CD4-positive, alpha-beta T cell (primary cell): ENCODE results near the gene IL17RE. TPM values are rescaled to one million over a fixed set of nuclear protein-coding genes. Genes with fewer than 3 reads are reported as not detected.
"Not testable (repeated sequence)": the region's sequence is repeated elsewhere in the genome, so short reads cannot be mapped to it uniquely, and the experiment has no call there.

Source experiments
- ATAC-seq: fragments of 200-7000 bp; cut with Tn5 transposase; one replicate; pipeline ENCODE4 v1.10.0; 2022; ENCODE audit warnings: mild to moderate bottlenecking; ENCODE audit not compliant: poor library complexity
- CTCF ChIA-PET: fragments of 350-600 bp; sonication (Branson Sonifier 250); formaldehyde crosslinking; loops from one replicate; lab custom pipeline; 2021; ENCODE audit warnings: antibody characterized with exemption, inconsistent platforms; lab: Charles Lee
- POLR2A ChIA-PET: fragments of 350-600 bp; sonication (Branson Sonifier 250); formaldehyde crosslinking; loops from one replicate; lab custom pipeline; 2021; ENCODE audit warnings: antibody characterized with exemption, inconsistent platforms; lab: Charles Lee
- DNase-seq, 14 experiments: peaks; one replicate each; pipeline ENCODE4 v3.0.0-alpha.2; 2013 to 2020; ENCODE audit warnings: mixed read lengths in 2 of 14
- H3K27ac ChIP-seq, 2 donors: one replicate each; pipeline versions ENCODE4 v1.5.1 to v1.7.0; 2013; ENCODE audit warnings: low read length in 2 of 2, low read depth in 1 of 2, mild to moderate bottlenecking in 1 of 2
- H3K27me3 ChIP-seq, 2 experiments: 1 replicate in 1 of 2; 2 replicates in 1 of 2; pipeline versions ENCODE4 v1.6.1 to v1.7.0; 2013; ENCODE audit warnings: low read length in 2 of 2, control low read depth in 1 of 2, mild to moderate bottlenecking in 1 of 2, moderate library complexity in 1 of 2; ENCODE audit not compliant: insufficient read depth in 2 of 2, control insufficient read depth in 1 of 2
- H3K36me3 ChIP-seq: one replicate; pipeline ENCODE4 v1.6.1; 2013; ENCODE audit warnings: low read length, control low read depth; ENCODE audit not compliant: insufficient read depth
- H3K4me1 ChIP-seq: one replicate; pipeline ENCODE4 v1.6.1; 2013; ENCODE audit warnings: low read length, control low read depth; ENCODE audit not compliant: insufficient read depth
- H3K4me3 ChIP-seq: one replicate; pipeline ENCODE4 v1.5.1; 2013; ENCODE audit warnings: mild to moderate bottlenecking, low read length, moderate library complexity
- H3K9me3 ChIP-seq, 2 experiments: 1 replicate in 1 of 2; 2 replicates in 1 of 2; pipeline versions ENCODE4 v1.6.1 to v1.7.0; 2013; ENCODE audit warnings: low read length in 2 of 2, mild to moderate bottlenecking in 2 of 2, control low read depth in 1 of 2, moderate library complexity in 1 of 2; ENCODE audit not compliant: control insufficient read depth in 1 of 2, insufficient read depth in 1 of 2
- H3K27ac Mint-ChIP-seq: one replicate; pipeline ENCODE4 v1.8.0; 2020; ENCODE audit warnings: mixed read lengths
- H3K27me3 Mint-ChIP-seq: one replicate; pipeline ENCODE4 v1.8.0; 2021; ENCODE audit warnings: mixed read lengths
- H3K36me3 Mint-ChIP-seq: one replicate; pipeline ENCODE4 v1.8.0; 2021; ENCODE audit warnings: low read depth, mixed read lengths
- H3K4me1 Mint-ChIP-seq: one replicate; pipeline ENCODE4 v1.8.0; 2021; ENCODE audit warnings: low read depth, mixed read lengths
- H3K4me3 Mint-ChIP-seq: one replicate; pipeline ENCODE4 v1.8.0; 2020; ENCODE audit warnings: mild to moderate bottlenecking, mixed read lengths
- H3K9me3 Mint-ChIP-seq: one replicate; pipeline ENCODE4 v1.8.0; 2020; ENCODE audit warnings: mixed read lengths
- CTCF ChIP-seq: fragments of 200-600 bp; IDR thresholded peaks from one replicate; pipeline ENCODE4 v1.8.0; 2022; ENCODE audit warnings: antibody characterized with exemption, mild to moderate bottlenecking
- intact Hi-C, 2 experiments: fragments of 100-400 bp; cut with DNase I in 1 of 2; cut with micrococcal nuclease in 1 of 2; formaldehyde crosslinking; loops; one replicate each; pipeline versions ENCODE4 v1.15.1 to v1.9.0; 2023 to 2025; cut with DNase I, micrococcal nuclease
- total RNA-seq, 174 experiments: library from RNA in 2 of 174; stranded (reverse) in 2 of 174; gene quantifications; one replicate each; pipeline ENCODE4 v1.2.3 and lab custom pipeline; 2021 to 2026

The IL17RE gene
- total RNA-seq, 2 experiments from 2014 or later = 1.4 to 1.6 TPM

DNA sequence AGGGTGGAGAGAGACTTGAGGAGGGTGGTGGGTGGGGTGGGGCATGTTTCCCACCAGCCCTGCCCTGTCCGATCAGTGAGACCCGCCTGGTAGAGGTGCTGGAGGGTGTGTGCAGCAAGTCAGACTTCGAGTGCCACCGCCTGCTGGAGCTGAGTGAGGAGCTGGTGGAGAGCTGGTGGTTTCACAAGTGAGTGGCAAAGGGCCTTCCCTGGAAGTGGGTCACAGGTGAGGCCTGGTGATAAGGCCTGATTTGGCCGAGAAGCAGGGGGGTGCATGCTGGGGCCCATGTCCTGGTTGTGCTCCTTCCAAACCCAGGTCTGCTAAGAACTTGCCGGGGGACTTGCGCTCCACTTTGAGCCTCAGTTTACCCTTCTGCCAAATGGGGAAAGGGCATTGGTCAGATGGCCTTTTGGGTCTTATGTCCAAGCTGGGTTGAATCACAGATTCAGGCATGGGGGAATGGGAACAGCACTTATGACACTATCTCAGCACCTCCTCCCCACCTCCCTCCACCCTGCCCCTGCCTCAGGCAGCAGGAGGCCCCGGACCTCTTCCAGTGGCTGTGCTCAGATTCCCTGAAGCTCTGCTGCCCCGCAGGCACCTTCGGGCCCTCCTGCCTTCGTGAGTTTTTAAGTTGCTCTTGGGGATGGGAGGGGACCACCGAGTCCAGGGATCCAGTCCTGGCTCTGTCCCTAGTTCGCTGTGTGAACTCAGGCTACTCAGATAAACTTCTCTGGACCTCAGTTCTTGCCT, 35.0 kb downstream of the IL17RE start:
- POLR2A ChIA-PET = interaction anchor here (0.8 kb wide), 1 partner anchor 129 kb away, joined by 3 read pairs; no protein-coding TSS in a partner anchor
- Histone ChIP-seq H3K4me1 (peaks cover 33% of the 10 kb centered on the region), H3K4me3 (no peak overlapping the region), H3K36me3 (peaks cover 36% of the 10 kb centered on the region), H3K27ac (no peak overlapping the region), H3K9me3 (no peaks in the 10 kb centered on the region), H3K27me3 (no peaks in the 10 kb centered on the region)
- intact Hi-C loops = loop anchor here in 1 of 2 experiments (10.0 kb wide), 2 partner anchors 207 to 347 kb away; partner anchors contain the start of gene VHL
- Mint-ChIP-seq H3K27ac (no peak overlapping the region), H3K27me3 (no peaks in the 10 kb centered on the region), H3K4me1 (peaks cover 44% of the 10 kb centered on the region), H3K9me3 (no peaks in the 10 kb centered on the region), H3K4me3 (no peak overlapping the region), H3K36me3 (peaks cover 50% of the 10 kb centered on the region)
- ATAC-seq (no peak), DNase-seq (no peak)
- no peak for TF ChIP-seq CTCF
- CTCF ChIA-PET = no interaction called here

GRCh38 chr3:9938966-9939365, 36.3 kb downstream of the IL17RE start:
- H3K27me3 Mint-ChIP-seq = no peaks in the 10 kb centered on the region
- Histone ChIP-seq H3K27me3 (no peaks in the 10 kb centered on the region), H3K27ac (no peak overlapping the region), H3K9me3 (no peaks in the 10 kb centered on the region), H3K4me3 (no peak overlapping the region), H3K36me3 (peaks cover 36% of the 10 kb centered on the region), H3K4me1 (peaks cover 23% of the 10 kb centered on the region)
- TF ChIP-seq CTCF = no peak
- peaks cover 51% of the 10 kb centered on the region for H3K36me3 Mint-ChIP-seq
- intact Hi-C loops = loop anchor here in 1 of 2 experiments (10.0 kb wide), 2 partner anchors 206 to 346 kb away; partner anchors contain the start of gene VHL
- ChIA-PET POLR2A (no interaction called here), CTCF (no interaction called here)
- H3K4me3 Mint-ChIP-seq = no peak overlapping the region
- H3K27ac Mint-ChIP-seq = no peak overlapping the region
- H3K9me3 Mint-ChIP-seq = no peaks in the 10 kb centered on the region
- no peak for DNase-seq
- ATAC-seq = no peak
- peaks cover 31% of the 10 kb centered on the region for H3K4me1 Mint-ChIP-seq

- H3K4me1 Mint-ChIP-seq = peaks cover 22% of the 10 kb centered on the region
- POLR2A ChIA-PET, H3K27me3 ChIP-seq, CTCF ChIA-PET, DNase-seq, H3K9me3 ChIP-seq, ATAC-seq, H3K27ac ChIP-seq, H3K27me3 Mint-ChIP-seq, H3K27ac Mint-ChIP-seq, H3K9me3 Mint-ChIP-seq, H3K4me3 ChIP-seq, H3K4me3 Mint-ChIP-seq: not testable (repeated sequence)
- Histone ChIP-seq H3K4me1 (peaks cover 13% of the 10 kb centered on the region), H3K36me3 (peaks cover 39% of the 10 kb centered on the region)
- peaks cover 46% of the 10 kb centered on the region for H3K36me3 Mint-ChIP-seq
- intact Hi-C loops = loop anchor here in 1 of 2 experiments (10.0 kb wide), 2 partner anchors 205 to 345 kb away; partner anchors contain the start of gene VHL
Measured at GRCh38 chr3:9939906-9940305, 37.3 kb downstream of the IL17RE start.
